HG03342 (cell line): ENCODE measurements around the gene AIG1.
A peak's percentile ranks its signal among the peaks of the same experiment; 100 is the strongest.

Experiments
- ATAC-seq: cut with Tn5 transposase; IDR thresholded peaks from one replicate; pipeline ENCODE4 v1.9.1; 2021; ENCODE audit warnings: mild to moderate bottlenecking, moderate library complexity; ENCODE audit not compliant: unreplicated experiment

AIG1 gene

DNA sequence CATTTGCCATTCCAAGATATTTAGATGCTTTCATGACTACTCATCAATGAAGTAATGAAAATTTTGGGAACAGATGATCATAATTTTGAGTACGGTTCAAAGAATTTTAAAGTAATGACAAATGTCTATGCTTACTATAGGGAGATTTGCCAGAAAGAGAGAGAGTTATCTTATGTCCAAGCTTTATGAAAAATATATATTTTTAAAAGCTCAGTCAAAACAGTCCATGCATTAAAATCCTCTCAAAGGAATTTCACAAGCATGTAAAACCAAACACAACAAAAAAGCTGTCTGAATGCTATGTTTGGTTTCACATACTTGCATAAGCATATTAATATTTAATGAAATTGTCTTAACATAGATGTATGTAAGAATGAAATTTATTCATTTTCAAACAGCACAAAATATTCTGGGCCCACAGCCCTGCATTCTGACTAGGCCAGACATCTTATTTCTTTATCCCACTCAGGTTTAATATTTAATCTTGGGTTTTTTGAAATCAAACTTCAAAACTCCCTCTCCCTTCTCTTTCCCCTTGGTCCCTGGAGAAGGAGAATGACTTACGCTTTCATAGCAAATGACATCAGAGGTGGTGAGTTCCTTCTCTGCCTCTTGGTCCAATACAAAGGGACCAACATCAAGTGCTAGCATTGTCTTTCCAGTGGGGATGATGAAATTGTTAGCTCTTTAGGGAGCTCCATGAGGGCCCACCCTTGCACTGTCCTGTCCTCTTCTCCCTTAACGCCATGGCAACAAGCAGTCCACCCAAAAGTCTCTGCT is 295.6 kb downstream of the AIG1 start:
- no peak for ATAC-seq

DNA sequence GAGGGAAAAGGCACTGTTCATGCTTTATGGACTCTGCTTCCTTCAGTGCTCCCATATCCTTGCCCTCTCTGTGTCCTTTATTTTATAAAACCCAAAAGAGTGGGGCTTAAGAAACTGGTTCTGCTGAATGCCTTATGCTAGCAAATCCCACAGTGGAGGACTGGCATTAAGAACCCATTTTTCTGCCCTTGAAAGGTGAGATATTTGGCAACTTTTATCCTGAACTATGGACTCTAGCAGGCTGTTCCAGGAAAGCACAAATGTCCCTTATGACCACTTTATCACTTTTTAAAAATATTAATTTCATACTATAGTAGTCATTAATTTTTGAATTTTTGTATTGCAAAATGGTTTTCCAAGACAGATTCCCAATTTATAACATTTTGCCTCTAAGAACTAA is 296.5 kb downstream of the AIG1 start:
- ATAC-seq: no peak

DNA sequence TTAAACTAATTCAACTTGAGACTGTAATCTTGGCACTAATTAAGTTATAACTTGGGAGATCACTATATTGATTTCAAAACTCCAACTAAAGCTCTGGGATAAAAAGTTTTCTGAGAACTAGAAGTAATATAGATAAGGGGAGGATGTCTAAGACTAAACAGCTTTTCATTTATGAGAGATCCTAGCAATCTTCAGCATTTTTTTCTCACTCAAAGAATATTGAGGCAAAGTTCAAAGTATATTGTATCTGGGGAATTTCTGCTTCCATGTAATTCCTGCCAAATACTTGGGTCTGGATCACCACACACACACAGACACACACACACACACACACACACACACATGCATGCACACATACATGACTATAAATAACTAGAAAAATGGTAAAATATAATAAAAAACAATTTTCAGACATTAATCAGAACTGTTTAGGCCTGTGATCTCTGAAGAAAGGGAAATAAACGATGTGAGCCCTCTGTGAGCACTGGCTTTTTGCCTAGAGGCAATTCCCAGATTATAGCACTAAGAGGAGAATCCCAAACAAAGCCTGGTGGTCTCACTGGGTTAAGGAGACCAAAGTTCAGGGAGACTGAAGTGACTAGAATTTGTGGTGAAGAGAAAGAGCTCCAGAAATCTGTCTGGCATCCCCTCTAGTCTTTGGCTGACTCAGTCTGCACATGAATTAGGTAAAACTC is 297.0 kb downstream of the AIG1 start:
- no peak for ATAC-seq

DNA sequence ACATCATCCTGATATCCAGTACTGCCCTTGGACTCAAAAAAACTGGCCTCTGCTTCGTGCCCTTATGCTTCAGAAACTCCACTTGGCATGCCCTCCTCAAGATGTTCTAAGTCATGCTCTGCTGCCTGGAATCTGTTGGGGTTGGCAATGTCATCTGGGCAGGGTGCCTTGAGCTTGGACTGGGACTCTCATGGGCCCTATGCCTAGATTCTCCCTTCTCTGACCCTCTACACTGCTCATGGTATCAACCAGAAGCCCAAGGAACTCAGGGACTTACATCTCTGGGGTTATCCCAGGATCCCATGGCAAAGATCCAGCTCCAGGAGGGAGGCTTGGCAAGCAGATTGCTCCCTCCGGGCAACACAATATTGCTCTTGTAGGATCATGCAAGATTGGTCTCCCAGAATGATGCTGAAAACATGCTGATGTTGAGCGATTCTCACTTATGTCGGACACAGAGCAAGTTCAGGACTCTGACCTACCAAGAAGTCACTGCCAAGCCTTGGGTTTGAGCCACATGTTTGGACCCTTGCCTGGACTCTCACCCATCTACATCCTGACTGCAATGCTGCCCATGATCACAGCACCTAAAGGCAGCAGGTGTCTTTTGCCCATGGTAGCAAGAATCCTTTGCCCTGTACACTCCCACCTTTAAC is 301.0 kb downstream of the AIG1 start:
- ATAC-seq: no peak

DNA sequence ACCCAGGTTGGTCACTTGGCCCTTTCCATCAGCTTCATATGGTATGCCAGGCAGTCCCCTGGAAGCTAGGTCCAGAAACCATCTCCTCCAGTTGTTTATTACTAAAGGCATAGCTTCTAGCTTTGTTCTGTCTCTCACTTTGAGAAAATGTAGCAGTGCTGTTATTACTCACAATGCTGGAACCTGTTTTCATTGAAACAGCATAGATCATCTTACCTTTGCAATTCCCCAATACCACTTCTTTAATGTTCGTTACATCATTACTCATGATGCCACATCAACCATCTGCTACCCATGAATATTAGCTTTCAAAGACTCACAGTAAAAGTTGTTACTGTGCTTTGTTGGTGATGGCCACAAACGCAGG is 301.5 kb downstream of the AIG1 start:
- no peak for ATAC-seq

DNA sequence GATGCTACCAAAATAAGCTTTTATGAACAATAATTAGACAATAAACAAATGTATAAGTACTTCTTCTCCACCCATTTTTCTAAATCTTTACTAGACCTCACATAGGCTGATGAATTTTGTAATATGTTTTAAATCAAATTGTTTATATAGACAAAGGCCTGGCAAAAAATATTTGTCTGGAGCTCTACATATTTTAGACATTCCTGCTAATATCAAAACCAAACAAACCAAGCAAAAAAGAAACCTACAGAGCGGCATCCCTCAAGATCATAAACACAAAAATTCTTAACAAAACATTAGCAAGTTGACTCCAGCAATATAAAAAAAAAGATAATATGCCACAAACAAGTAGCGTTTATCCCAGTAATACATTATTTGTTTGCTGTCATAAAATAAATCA is 302.6 kb downstream of the AIG1 start:
- ATAC-seq: no peak

DNA sequence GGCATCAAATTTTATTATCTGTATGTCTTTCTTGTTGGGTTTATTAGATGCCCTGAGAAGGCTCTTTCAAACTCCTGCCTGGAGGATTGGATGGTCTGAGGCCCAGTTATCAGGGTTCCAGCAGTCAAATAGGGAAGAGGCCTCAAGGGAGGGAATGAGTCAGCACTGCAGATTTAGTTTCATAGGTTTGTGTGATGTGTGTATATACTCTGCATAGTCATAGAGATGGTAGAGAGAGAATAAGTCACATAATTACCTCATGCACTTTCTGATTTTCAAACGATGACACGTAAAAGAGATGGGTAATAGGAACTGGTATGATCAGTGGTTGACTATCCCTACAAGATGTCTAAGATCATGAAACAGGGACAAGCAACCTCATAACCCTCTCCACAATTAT is 307.7 kb downstream of the AIG1 start:
- ATAC-seq: peak; percentile 99

DNA sequence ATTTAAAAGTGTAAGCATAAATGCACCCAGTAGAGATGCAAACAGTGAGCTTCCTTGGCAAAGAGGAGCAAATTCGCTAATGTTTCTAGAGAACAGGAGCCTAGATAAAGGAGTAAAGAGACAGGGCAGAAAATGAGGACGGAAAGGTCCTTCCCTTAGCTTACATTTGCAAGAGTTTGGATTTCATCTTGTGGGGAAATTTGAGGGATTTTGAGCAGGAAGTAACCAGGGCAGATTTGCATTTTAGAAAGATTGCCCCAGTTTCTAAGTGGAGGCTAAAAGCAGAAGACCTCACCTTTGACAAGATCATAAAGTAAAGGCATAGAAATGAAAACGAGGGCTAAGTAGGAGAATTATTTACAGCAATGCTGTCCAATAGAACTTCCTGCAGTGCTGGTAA is 309.3 kb downstream of the AIG1 start:
- ATAC-seq: no peak

DNA sequence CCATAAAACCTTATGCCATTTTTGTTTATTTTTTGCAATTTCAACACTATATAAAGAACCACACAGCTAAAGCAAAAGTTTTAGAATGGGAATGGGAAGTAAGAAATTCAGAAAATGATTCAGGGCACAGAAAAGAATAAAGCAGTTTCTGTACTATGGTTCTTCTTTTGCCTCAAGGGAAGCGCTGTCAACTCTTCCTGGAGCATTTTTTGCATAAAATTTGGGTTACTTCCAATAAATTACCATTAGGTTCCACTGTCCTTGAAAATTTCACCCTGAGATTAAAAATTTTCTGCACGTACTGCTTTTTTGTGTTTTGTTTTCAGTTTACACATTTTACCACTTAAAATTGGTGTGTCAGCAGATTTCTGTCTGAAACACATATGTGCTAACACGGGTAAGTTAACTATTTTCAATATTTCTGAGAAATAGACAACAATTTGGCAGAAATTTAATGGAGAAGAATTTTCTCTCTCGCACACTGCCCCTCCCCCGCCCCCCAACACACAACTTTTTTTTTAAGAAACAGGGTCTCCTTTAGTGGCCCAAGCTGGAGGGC is 310.2 kb downstream of the AIG1 start:
- ATAC-seq: no peak

DNA sequence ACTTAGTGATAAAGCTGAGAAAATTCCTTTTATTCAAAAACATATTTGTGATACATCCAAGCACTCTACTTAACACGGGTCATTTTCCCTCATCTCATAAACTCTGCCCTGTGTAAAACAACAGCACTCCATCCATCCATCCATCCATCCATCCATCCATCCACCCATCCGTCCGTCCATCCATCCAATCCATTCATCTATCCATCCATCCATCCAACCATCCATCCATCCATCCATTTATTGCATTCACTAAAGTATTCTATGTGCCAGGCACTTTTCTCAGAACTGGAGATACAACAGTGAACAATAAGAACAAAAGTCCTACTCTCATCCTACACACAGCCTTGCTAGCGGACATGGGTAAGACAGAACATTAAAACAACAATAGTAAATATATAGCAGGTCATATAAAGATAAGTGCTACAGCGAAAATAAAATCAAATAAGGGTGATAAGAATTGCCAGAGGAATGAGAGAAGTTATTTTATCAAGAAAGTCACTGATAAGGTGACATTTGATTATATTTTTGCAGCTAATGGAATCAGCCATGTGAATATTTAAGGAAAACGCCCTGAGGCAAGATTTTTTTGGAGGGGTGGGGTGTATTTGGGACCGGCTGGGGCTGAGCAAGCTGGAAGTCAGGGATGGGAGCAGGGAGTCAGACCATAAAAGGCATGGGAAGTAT is 311.7 kb downstream of the AIG1 start:
- ATAC-seq: no peak

DNA sequence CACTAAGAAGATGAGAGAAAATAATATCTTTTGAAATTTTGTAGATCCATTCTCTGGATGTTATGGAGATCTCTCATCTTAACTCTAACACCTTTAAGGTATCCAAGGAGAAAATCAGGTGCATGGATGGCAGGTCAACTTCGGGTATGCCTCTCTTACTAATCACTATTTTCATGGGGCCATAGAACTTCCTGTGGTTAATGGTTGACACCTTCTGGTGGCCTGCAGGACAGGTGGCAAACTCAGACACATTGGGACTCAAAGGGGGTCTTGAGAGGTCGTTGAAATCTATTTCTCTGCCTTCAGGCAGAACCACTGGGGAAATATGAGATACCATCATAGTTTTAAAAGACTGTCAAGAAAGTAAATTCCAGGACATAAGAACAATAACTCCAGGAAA is 313.3 kb downstream of the AIG1 start:
- no peak for ATAC-seq

DNA sequence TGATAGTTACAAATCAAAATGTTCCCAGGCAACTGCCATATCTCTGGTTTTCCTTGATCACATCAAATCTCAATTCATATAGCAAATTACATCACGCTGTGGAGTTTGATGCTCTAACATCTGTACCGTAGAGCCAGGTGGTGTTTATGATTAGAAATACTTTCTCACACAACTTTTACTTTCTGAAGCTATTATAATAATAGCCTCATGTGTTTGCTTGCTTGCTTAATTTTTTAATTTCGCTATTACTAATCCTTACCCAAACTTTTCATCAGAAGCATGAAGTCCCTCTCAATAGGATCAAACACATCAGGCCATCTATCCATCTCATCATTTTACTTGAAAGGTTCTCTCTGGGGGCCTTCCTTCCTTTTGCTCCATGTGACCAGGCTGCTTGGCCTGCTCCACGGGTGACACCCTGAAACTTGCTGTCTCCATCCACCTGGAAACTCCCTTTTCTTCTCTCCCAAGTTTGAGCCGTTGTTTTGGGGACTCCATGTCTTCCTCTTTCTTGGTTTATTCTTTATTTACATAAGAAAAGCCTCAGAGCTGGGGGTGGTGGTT is 314.4 kb downstream of the AIG1 start:
- ATAC-seq: no peak

DNA sequence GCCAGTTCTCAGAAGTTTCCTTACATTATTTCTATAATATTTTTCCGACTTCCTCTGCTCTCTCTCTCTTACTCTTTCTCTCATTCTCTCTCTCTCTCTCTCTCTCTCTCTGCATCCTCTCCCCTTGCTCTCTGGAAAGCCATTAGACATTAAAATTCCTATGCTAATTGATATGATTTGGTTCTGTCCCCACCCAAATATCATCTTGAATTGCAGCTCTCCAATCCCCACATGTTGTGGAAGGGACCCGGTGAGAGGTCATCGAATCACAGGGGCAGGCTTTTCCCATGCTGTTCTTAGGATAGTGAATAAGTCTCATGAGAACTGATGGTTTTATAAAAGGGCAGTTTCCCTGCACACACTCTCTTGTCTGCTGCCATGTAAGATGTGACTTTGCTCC is 315.7 kb downstream of the AIG1 start:
- ATAC-seq: no peak

DNA sequence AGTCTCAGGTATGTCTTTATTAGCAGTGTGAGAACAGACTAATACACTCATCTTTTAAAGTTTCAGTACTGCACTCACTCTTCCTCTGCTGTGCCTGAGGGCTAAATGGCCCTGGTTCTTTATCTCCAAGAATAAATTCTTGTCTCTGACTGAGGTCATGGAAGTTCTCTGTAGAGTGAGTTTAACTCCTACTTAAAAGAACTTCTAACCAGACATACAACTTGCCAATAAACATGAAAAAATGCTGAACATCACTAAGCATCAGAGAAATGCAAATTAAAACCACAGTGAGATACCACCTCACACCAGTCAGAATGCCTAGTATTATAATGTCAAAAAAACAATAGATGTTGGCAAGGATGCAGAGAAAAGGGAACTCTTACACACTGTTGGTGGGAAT is 316.2 kb downstream of the AIG1 start:
- no peak for ATAC-seq

DNA sequence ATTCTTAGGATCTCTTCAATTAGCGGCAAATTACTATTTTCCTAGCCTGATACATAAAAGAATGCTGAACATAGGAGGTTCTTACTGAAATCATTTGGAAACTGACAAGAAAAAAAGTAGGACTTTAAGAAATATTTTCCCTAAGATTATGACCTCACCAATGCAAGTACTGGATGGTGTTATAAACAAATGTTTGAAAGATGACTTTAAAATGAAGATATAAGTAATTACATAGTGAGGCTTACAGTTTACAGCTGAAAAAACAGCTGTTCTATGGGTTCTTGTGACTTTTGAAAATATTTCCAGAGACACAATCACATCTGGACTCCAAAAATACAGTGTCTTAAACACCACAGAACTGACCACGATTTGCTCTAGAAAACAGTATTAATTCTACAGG is 324.9 kb downstream of the AIG1 start:
- ATAC-seq: no peak

DNA sequence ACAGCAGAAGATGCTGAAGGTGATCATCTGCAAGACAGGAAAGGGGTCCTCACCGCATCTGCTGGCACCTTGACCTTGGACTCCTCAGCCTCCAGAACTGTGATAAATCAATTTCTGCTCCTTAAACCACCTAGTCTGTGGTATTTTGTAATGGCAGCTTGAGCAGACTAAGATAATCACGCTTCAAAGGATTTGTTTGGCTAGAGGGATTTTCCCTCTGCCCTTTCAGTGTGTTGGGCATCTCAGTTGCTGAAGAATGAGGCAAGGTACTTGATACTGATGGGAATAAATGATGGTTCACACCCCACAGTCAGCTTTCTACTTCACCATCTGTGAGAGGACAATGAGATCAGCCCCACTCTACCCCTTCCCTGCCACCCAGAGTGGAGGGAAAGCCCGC is 329.6 kb downstream of the AIG1 start:
- ATAC-seq: no peak
